SU-DHL-6 (cell line): ENCODE data around the gene SIRPG.

ENCODE experiments used
- H2AFZ ChIP-seq: fragments of 200-600 bp; sonication (generic); 2 replicates; pipeline ENCODE4 v1.6.1; 2014; ENCODE audit warnings: low read depth, mild to moderate bottlenecking, moderate library complexity, mixed read lengths, antibody characterized with exemption, low read length; ENCODE audit not compliant: severe bottlenecking
- H3F3A ChIP-seq: fragments of 200-600 bp; shearing (Covaris generic); 2 replicates; pipeline ENCODE4 v1.6.0; 2016; ENCODE audit warnings: antibody characterized with exemption, mild to moderate bottlenecking; ENCODE audit not compliant: insufficient read depth
- H3K27ac ChIP-seq: fragments of 200-600 bp; sonication (generic); 2 replicates; pipeline ENCODE4 v1.5.1; 2016; ENCODE audit warnings: low read depth, mild to moderate bottlenecking, low read length, moderate library complexity, mixed read lengths
- H3K27me3 ChIP-seq: fragments of 200-600 bp; sonication (generic), shearing (Covaris generic); 2 replicates; pipeline ENCODE4 v1.6.0; 2014; ENCODE audit warnings: mild to moderate bottlenecking, low read length
- H3K36me3 ChIP-seq: fragments of 200-600 bp; sonication (generic); 2 replicates; pipeline ENCODE4 v1.6.1; 2014; ENCODE audit warnings: mild to moderate bottlenecking, low read length, mixed read lengths
- H3K4me2 ChIP-seq: fragments of 300-600, 200-600 bp; shearing (Covaris generic), sonication (generic); 2 replicates; pipeline ENCODE4 v1.6.0; 2014; ENCODE audit warnings: low read length, low read depth, mild to moderate bottlenecking; ENCODE audit not compliant: poor library complexity, severe bottlenecking
- H3K4me3 ChIP-seq: fragments of 200-600 bp; sonication (generic); 2 replicates; pipeline ENCODE4 v1.5.1; 2014; ENCODE audit warnings: antibody characterized with exemption, low read length, mild to moderate bottlenecking, mixed read lengths; ENCODE audit not compliant: insufficient read depth, poor library complexity, severe bottlenecking
- H3K79me2 ChIP-seq: fragments of 200-600 bp; sonication (generic); 2 replicates; pipeline ENCODE4 v1.6.1; 2014; ENCODE audit warnings: mild to moderate bottlenecking, low read length, moderate library complexity; ENCODE audit not compliant: insufficient read depth
- H3K9ac ChIP-seq: fragments of 200-600 bp; sonication (generic); 2 replicates; pipeline ENCODE4 v1.7.0; 2014; ENCODE audit warnings: mild to moderate bottlenecking, low read length
- H3K9me2 ChIP-seq: fragments of 200-600 bp; sonication (generic); replicated peaks from 2 replicates; pipeline ENCODE4 v1.6.1; 2014; ENCODE audit warnings: low read length; ENCODE audit not compliant: insufficient read depth
- H3K9me3 ChIP-seq: fragments of 200-600 bp; sonication (generic); 2 replicates; pipeline ENCODE4 v1.6.1; 2014; ENCODE audit warnings: low read length, mixed read lengths; ENCODE audit not compliant: insufficient read depth
- H4K20me1 ChIP-seq: fragments of 200-600 bp; sonication (generic); 2 replicates; pipeline ENCODE4 v1.6.1; 2014; ENCODE audit warnings: low read depth, mild to moderate bottlenecking, antibody characterized with exemption, low read length, moderate library complexity, mixed read lengths
- CTCF ChIP-seq: fragments of 200-600 bp; sonication (generic); IDR thresholded peaks from one replicate; pipeline ENCODE4 v1.5.1; 2017; ENCODE audit warnings: antibody characterized with exemption, mild to moderate bottlenecking, low read length, moderate library complexity; ENCODE audit not compliant: insufficient read depth, poor library complexity, severe bottlenecking
- EZH2phosphoT487 ChIP-seq: fragments of 200-600 bp; sonication (generic), shearing (Covaris generic); conservative IDR thresholded peaks from 2 replicates; pipeline ENCODE4 v1.6.1; 2018; ENCODE audit warnings: mild to moderate bottlenecking, antibody characterized with exemption, low read length, moderate library complexity, mixed read lengths

SIRPG gene

DNA sequence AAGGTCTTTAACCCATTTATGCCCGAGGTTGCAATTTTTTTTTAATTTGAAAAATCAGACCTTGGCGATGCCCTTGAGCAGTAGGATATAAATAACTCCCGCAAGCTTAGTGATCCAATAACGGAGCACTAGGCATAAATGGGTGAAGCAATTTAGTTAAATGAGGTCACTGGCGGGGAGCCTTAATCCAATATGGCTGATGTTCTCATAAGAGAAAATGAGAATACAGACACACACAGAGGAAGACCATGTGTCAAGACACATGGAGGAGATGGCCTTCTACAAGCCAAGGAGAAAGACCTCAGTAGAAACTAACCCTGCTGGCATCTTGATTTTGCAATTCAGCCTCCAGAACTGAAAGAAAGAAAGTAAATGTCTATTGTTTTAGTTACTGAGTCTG is 735 bp downstream of the SIRPG start:
- no peak overlapping the region for H3K27ac ChIP-seq
- H3K79me2 ChIP-seq, result no peaks in the 10 kb centered on the region
- no peaks in the 10 kb centered on the region for H3K36me3 ChIP-seq
- no peaks in the 10 kb centered on the region for H3K9me3 ChIP-seq
- no peak for TF ChIP-seq CTCF
- no peak for TF ChIP-seq EZH2phosphoT487
- no peaks in the 10 kb centered on the region for H3F3A ChIP-seq
- no peaks in the 10 kb centered on the region for H3K9me2 ChIP-seq
- no peak overlapping the region for H2AFZ ChIP-seq
- H3K4me2 ChIP-seq, result no peak overlapping the region
- H4K20me1 ChIP-seq, result no peaks in the 10 kb centered on the region
- H3K9ac ChIP-seq, result no peak overlapping the region
- H3K27me3 ChIP-seq, result no peaks in the 10 kb centered on the region
- no peak overlapping the region for H3K4me3 ChIP-seq

DNA sequence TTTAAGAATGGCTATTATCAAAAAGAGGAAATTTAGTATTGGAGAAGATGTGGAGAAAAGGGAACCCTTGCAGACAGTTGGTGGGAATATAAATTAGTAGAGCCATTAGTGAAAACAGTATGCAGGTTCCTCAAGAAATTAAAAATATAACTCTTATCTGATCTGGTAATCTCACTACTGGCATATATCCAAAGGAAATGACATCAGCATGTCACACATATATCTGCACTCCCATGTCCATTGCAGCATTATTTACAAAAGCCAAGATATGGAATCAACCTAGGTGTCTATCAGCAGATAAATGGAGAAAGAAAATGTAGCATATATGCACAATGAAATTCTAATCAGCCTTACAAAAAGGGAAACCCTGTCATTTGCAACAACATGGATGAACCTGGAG is 2.6 kb downstream of the SIRPG start:
- no peak overlapping the region for H2AFZ ChIP-seq
- no peaks in the 10 kb centered on the region for H3K36me3 ChIP-seq
- H3K4me3 ChIP-seq, result no peak overlapping the region
- H4K20me1 ChIP-seq, result no peaks in the 10 kb centered on the region
- H3K79me2 ChIP-seq, result no peaks in the 10 kb centered on the region
- no peaks in the 10 kb centered on the region for H3K9me3 ChIP-seq
- TF ChIP-seq CTCF (no peak), EZH2phosphoT487 (no peak)
- H3F3A ChIP-seq, result no peaks in the 10 kb centered on the region
- H3K4me2 ChIP-seq, result no peak overlapping the region
- no peaks in the 10 kb centered on the region for H3K27me3 ChIP-seq
- H3K9me2 ChIP-seq, result no peaks in the 10 kb centered on the region
- no peak overlapping the region for H3K9ac ChIP-seq
- H3K27ac ChIP-seq, result no peak overlapping the region

- Histone ChIP-seq H3K9ac (no peak overlapping the region), H3K27me3 (no peaks in the 10 kb centered on the region), H4K20me1 (no peaks in the 10 kb centered on the region), H3K79me2 (no peaks in the 10 kb centered on the region), H3K9me3 (no peaks in the 10 kb centered on the region), H3K4me2 (no peak overlapping the region), H2AFZ (no peak overlapping the region), H3K9me2 (no peaks in the 10 kb centered on the region), H3K27ac (no peak overlapping the region), H3F3A (no peaks in the 10 kb centered on the region), H3K36me3 (no peaks in the 10 kb centered on the region), H3K4me3 (no peak overlapping the region)
- TF ChIP-seq EZH2phosphoT487, result no peak
- no peak for TF ChIP-seq CTCF
Measured at GRCh38 chr20:1652960-1653359, 4.6 kb downstream of the SIRPG start.

GRCh38 chr20:1652104-1652503 is 5.5 kb downstream of the SIRPG start:
- Histone ChIP-seq H3K4me2 (no peak overlapping the region), H3K9me2 (no peaks in the 10 kb centered on the region), H2AFZ (no peak overlapping the region), H3K9me3 (no peaks in the 10 kb centered on the region), H3K9ac (no peak overlapping the region), H3K36me3 (no peaks in the 10 kb centered on the region), H3K27ac (no peak overlapping the region), H4K20me1 (no peaks in the 10 kb centered on the region), H3F3A (no peaks in the 10 kb centered on the region), H3K79me2 (no peaks in the 10 kb centered on the region), H3K27me3 (no peaks in the 10 kb centered on the region), H3K4me3 (no peak overlapping the region)
- no peak for TF ChIP-seq CTCF
- no peak for TF ChIP-seq EZH2phosphoT487
